Skin epidermis (tissue), 12 donors: ENCODE results near the gene ELMOD1.

Source experiments
- H3K27ac ChIP-seq, 21 experiments: fragments of 200-600 bp; sonication (generic) in 11 of 21; one replicate each; pipeline ENCODE4 v1.5.0; 2020; ENCODE audit warnings: mild to moderate bottlenecking in 3 of 21, inconsistent platforms in 2 of 21, moderate library complexity in 2 of 21
- H3K4me3 ChIP-seq, 7 experiments: fragments of 200-600 bp; sonication (generic) in 2 of 7; one replicate each; pipeline ENCODE4 v1.5.0; 2020; ENCODE audit warnings: inconsistent platforms in 2 of 7, mild to moderate bottlenecking in 2 of 7, moderate library complexity in 1 of 7

ELMOD1 gene

DNA sequence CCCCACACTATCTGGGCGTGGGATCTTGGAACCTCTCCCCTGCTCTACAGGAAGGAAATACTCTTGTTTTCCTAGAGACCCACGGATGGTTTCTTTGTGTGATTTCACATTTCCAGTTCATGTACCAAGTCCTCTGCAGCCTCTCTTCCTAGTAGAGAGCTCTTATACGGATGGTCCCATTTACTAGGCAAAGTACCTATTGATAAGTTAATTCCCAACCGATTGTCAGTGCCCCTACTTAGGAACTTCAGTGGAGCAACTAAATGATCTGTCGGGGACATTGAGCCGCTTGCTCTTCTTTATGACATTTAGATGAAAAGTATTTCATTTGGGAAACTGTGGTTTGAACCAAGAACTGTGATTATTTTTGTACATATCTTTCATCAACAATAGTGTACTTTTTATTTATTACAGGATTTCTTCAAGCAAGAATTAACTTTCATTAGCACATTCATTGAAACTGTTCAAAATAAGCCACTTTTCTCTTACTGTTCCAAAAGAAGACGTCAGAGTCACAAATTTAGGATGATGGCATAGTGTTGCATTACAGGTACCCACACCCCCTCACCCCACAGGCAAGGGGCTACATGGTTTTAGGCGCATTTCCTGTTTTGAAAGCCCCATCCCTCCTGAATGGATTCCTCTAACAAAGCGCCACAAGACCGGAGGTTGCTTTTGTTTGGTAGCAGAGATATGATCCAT, 34.2 kb downstream of the ELMOD1 start:
- Histone ChIP-seq H3K4me3 (no peak overlapping the region), H3K27ac (no peak overlapping the region)

DNA sequence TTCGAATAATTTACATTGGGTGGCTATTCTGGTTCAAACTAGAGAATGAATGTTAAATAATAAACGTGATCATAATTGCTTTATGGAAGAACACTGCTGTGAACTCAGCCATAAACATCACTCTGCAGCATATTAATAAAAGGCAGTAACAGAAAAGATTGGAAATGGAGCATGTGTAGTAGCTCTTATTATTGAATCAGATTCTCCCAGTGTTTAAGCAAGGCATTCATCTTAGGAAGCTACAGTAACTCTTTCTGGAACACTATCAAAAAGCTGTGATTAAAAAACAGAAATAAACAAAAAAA, 34.7 kb downstream of the ELMOD1 start:
- H3K27ac ChIP-seq, result no peak overlapping the region
- no peak overlapping the region for H3K4me3 ChIP-seq

DNA sequence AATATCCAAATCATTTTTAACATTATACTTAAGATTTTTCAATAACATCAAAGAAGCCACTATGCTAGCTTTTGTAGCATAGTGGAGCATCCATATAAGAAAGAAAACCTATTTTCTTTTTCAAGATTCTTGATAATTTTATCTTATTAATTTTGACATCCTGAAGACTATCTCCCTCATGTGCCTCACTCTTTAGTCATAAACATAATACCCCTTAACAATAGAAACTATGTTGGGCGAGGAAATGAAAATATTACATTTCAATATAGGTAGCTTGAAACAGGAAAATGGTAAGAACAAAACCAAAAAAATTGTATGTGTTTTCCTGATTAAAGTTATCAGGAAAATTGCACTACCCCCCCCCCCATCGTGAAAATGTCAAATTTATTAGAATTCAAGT, 40.1 kb downstream of the ELMOD1 start:
- no peak overlapping the region for H3K27ac ChIP-seq
- no peak overlapping the region for H3K4me3 ChIP-seq

DNA sequence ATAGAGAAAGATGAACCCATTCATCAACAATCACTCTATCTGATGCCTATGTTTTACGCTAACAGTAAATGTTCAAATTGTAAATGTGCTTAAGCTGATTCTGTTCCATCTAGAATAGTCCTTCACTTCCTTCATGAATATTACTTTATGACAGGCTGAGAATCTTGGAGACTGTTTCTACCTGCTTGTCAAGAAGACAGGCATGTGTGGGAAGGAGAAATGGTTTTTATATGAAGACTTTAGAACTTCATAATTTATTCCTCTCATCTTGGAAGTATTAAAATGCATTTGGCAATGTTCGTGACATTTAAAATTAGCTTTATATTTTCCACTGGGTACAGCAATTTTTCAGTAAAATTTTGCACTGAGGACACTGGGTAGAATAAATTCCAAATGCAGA, 41.0 kb downstream of the ELMOD1 start:
- no peak overlapping the region for H3K27ac ChIP-seq
- H3K4me3 ChIP-seq, result no peak overlapping the region

DNA sequence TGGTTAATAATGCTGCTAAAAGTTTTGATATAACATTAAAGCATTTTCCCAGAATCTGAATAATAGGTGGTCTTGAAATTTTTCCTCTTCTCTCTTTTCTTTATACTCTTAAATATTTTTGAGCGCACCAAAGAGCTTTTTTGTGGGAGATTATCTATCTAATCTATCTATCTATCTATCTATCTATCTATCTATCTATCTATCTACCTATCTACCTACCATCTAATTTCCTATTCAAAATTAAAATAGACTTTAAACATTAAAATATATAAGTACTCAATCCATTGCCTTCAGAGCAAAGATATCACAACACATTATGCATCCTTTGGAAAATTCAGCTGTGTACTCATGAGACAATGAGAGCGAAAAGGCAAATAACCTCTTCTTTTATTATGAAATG, 55.8 kb downstream of the ELMOD1 start:
- Histone ChIP-seq H3K4me3 (no peak overlapping the region), H3K27ac (no peak overlapping the region)

DNA sequence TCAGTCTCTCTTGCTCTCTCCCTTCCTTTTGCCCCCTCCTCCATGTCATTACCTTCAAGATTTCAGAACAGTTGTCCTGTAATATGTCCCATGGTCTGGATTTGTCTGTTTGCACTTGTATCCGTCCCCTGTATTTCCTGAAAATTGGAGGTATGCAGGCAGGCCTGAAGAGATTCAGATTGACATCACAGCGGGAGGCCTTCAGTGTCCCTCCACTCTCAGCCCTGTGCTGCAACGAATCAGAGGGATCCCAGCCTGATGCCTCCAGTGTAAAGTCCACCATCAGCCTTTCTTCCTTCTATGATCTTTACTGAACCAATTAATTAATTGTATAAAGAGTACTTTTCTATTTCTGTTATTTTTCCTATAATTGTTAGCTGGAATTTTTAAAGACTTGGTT, 57.3 kb downstream of the ELMOD1 start:
- H3K4me3 ChIP-seq, result no peak overlapping the region
- H3K27ac ChIP-seq, result no peak overlapping the region

DNA sequence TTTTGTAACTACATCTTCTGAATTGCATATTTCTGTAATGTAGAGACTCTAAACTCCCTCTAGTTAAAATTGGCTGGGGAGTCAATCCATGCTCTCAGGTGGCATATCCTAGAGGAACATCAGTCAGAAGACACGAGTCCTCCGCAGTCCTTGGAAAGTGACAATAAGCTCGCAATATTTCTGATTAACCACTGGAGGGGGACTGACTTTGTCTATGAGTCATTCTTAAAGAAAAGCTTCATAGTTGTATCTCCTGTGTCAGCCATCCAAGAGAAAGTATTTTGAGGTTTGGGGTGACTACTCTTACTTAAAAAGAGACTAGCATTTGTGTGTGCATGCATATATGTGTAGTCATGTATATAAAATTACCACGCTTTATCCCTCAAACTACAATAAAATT, 60.7 kb downstream of the ELMOD1 start:
- H3K27ac ChIP-seq, result no peak overlapping the region
- H3K4me3 ChIP-seq, result no peak overlapping the region

DNA sequence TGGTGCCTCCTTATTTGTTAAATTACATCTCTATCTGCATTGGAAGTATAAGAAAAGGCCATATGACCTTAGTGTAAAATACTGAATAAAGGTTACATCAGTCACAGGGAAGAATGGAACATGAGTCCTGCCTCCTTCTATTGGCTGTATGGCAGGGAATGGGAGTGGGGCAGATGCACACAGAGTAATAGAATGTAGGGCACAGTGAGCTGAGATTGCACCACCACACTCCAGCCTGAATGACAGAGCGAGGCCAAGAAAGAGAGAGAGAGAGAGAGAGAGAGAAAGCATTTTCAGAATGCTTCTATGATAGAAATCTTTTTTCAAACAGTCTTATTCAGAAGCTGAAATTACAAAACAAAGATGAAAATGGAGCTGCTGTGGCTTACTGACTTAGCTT, 62.1 kb downstream of the ELMOD1 start:
- no peak overlapping the region for H3K4me3 ChIP-seq
- H3K27ac ChIP-seq, result no peak overlapping the region

DNA sequence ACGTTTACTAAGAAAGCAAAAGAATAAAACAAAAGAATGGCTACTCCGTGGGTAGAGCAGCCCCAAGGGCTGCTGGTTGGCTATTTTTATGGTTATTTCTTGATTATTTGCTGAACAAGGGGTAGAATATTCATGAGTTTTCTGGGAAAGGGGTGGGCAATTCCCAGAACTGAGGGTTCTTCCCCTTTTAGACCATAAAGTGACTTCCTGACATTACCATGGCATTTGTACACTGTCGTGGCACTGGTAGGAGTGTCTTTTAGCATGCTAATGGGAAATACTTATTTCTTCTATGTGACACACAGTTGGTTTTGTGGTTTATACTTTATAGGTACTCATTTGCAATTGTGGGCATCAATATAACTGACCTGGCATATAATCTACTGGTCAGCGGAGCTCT, 64.7 kb downstream of the ELMOD1 start:
- H3K27ac ChIP-seq, result no peak overlapping the region

DNA sequence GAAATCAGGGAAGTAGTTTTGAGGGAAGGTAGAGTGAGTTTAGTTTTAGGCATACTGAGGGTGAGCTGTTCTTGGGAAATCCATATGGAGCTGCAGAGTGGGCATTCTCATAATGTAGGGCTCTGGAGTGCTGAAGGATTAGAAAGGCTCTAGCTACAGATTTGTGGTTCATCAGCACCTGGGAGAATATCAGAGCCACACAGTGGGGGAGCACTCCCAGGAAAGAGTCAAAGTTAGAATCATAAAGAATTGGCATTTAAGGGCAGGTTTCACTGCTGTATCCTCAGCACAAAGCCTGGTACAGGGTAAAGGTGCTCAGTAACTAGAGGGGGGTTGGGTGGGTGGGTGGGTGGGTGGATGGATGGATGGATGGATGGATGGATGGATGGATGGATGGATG, 68.4 kb downstream of the ELMOD1 start:
- Histone ChIP-seq H3K27ac (no peak overlapping the region), H3K4me3 (no peak overlapping the region)

More for the DNA sequence above, 64.7 kb downstream of the ELMOD1 start:
- no peak overlapping the region for H3K4me3 ChIP-seq

DNA sequence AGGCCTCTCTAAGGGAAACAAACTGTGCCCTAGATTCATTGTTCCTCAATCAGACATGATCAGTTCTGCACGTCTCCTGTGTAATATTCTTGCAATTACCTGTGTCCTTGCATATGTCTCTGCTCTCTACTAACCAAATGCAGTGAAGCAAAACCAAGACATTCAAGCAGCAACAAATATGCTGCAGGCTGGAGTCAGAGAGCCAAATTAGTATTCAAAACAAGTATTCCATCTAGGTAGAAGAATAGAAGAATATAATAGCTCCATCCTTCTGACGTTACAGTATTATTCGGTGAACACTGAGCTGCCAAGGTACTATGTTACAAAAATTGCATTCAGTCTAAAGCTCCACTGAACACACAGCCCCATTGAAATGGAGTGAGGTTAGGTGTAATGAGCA, 69.1 kb downstream of the ELMOD1 start:
- no peak overlapping the region for H3K27ac ChIP-seq
- no peak overlapping the region for H3K4me3 ChIP-seq

DNA sequence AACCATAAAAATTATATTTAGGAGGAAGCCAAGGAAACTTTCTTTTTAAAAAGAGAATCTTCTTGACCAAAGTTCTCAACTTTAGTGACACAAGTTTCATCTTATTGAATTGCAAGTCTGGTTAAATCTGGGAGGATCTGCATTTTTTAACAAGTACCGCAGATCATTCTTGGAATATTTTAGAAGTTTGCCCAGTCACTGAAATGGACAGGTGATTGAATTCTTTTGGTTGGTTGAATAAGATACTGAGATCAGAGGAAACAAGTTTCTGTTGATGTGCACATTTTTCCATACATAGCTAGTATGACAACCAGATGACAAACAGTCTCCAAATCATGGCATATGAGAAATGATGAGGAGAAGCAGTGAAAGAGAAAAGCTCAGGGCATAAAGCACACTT, 70.7 kb downstream of the ELMOD1 start:
- Histone ChIP-seq H3K4me3 (no peak overlapping the region), H3K27ac (no peak overlapping the region)

DNA sequence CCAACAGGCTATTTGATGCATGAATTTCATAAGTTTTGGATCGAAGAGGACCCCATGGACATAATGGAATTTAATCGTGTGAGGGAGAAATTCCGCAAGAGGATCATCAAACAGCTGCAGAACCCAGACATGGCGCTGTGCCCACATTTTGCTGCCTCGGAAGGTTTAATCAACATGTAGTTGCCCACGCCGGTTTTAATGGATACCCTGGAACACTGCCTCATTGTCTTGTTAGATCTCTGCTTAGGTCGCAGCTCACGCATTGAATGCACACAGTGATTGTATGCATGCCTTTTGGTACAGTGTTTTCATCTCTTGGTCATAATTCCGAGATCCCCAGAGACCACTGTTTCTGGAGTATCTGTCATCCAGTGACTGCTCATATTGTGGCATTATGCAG, 74.1 kb downstream of the ELMOD1 start:
- no peak overlapping the region for H3K4me3 ChIP-seq
- no peak overlapping the region for H3K27ac ChIP-seq

DNA sequence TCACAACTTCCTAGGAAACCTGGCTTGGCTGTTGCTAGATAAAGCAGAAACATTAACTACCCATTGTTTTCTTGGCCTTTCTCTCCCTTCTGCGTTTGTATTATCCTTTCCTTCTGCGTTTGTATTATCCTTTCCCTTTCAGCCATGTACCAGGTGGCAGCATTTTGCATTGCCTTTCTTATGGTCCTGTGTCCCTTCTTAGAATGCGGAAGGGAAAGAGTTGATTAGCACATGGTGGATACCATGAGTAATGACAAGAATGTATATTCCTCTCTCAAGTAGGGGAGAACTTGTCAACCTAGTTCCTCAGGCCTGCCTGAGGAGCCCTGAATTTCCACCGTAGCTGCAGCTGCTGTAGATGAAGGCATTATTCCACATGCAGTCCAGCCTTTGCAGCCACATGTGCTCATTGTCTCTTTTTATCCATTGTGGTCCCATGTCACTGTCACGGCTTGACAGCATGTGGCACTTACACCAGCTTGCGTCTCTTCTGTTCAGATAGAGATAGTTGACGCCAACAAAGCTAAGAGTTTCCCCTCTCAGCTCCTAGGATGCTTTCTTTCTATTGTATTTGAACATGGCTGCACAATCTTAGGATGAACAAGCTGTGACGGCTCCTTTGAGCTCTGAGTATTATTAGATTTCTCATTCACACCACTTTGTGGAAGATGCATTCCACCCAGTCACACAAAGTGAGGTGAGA, 76.1 kb downstream of the ELMOD1 start:
- no peak overlapping the region for H3K4me3 ChIP-seq
- H3K27ac ChIP-seq, result no peak overlapping the region

DNA sequence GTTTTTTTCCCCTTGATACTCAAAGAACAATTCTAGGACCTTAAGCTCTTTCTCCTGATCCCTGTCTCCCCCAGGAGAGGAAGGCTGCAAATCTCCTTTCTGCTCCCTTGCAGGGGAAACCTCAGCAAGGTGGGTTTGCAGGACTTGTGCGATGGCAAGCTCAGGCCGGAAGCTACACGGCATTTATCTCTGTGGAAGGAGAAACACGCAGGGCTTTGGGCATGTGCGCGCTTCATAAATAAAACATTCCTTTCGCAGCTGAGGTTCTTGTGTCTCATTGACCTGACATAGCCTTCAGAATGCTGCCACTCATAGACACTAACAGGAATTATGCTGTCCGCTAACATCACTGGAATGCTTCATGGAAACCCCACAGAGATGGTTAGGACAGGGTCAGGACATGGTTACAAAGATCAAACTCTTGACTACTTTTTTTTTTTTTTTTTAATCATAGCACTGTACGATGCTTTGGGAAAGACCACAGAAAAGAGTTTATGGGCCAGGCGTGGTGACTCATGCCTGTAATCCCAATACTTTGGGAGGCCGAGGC, 78.3 kb downstream of the ELMOD1 start:
- no peak overlapping the region for H3K27ac ChIP-seq
- H3K4me3 ChIP-seq, result no peak overlapping the region

DNA sequence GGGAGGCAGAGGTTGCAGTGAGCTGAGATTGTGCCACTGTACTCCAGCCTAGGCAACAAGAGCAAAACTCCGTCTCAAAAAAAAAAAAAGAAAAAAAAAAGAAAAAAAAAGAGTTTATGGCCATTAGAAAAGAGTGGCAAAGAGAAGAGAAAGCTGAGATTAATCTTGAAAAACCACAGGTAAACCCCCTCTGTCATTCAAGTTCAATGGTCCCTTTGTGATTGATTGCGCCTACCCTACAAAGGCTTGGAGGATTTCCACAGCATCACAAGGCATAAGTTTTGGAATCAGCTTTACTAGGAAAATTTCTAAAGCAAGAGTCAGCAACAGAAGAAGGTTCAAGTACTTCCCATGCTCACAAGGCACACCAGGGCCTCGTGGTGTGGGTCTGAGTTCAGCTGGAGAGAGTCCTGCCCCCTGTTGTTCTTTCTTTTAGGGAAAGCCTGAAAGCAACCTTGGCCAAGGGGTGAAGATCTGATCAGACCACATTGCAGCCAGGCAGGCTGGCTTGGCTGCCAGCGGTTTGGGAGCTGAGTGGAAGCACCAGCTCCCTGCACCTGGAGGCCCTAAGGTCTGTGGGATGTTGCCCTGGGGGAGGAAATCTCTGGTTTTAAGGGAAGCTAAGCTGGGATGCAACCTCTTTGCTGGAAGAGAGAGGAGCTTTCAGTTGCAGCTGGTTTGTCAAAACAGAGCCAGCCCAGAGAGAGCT, 79.1 kb downstream of the ELMOD1 start:
- Histone ChIP-seq H3K27ac (no peak overlapping the region), H3K4me3 (no peak overlapping the region)

DNA sequence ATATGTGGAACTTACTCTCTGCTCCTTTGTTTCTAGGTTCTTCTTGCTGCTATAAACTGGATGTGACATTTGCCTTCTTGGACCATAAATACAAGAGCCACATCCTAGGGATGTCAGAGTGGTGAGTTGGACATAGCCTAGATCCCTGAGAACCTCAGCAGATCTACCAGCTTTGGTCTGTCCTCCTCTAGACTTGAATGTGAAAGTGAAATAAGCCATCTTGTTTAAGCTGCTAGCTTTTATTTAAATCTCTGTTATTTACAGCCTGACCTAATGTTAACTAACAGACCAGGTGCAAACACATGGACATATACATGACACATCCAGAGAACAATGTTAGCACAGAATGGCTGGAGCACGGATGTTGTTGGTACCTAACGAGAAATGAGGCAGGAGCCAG, 85.0 kb downstream of the ELMOD1 start:
- no peak overlapping the region for H3K27ac ChIP-seq
- no peak overlapping the region for H3K4me3 ChIP-seq

DNA sequence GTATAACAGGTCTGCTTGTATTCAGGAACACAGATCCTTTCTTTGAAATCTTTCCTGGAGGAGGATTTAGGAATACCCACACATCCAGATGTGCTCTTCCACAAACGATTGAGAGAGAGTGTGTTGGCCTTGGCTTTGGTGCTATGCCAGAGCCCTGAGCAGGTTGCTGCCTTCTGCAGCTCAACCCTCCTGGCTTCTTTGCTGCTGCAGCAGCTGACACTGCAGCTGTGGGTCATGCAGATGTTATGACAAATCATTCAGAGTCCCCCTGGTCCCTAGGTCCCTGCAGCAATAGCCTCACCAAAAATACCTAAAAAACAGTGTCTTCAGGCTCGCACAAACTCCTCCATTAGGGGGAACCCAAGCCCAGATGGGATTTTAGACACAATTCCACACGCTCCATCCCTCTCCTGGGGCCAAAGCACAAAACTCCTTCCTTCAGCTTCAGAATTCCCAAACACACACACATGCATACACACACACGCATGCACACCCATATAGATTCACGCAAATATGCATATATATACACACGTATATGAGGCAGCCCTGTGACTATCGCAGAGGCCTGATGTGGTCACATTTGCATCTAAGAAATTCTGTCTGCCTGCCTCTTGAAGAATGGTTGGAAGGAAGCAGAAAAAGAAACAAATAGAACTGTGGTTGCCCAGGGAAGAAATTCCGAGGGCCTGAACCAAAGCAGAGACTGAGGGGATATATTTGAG, 85.5 kb downstream of the ELMOD1 start:
- Histone ChIP-seq H3K27ac (no peak overlapping the region), H3K4me3 (no peak overlapping the region)

DNA sequence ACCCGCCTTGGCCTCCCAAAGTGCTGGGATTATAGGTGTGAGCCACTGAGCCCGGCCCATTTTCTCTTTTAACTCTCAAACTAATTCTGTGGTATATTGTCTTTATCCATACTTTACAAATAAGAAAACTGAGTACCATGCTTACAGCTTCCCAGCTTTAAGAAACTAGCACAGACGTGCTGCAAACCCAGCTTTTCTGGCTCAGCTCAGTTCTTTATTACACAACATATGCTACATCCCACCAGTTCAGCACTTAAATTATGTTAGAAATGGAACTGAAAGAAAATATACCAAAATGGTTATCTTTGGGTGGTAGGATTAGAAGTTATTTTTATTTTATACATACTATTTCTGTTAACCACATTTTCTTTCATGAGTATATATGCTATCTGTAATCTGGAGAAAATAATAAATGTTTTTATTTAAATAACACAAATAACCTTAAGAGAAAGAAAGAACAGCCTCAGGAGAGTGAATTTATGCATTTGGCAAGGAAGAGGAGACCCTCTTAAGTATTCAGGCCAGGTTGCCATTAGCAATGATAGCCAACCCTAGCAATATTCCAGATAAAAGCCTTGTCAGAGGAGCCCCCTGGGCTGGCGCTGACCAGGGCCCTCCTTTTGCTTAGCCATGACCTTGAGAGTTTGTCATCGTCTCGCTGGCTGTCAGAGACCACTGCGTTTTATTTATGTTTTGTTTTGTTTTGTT, 87.1 kb downstream of the ELMOD1 start:
- Histone ChIP-seq H3K4me3 (no peak overlapping the region), H3K27ac (no peak overlapping the region)

DNA sequence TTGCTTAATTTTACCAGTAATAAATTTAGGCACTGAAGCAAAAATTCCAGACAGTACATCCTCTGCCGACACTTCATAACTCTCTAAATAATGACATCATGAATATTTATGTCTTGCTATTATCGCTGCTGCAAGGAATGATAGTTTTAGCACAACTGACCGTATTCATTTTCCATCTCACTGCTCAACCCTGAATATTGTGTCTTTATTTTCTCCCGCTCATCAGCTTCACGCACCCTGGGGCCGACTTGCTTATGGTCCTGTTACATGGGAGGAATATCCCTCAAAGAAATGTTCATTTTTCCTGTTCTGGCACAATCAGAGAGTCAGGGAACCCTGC, 87.7 kb downstream of the ELMOD1 start:
- Histone ChIP-seq H3K4me3 (no peak overlapping the region), H3K27ac (no peak overlapping the region)
